CD4-positive, alpha-beta memory T cell (primary cell): ENCODE measurements around the gene FBL. TPM values are rescaled to one million over a fixed set of nuclear protein-coding genes. Genes with fewer than 3 reads are reported as not detected.
"Not testable (repeated sequence)": the region's sequence is repeated elsewhere in the genome, so short reads cannot be mapped to it uniquely, and the experiment has no call there.

Experiments
- CTCF ChIA-PET: fragments of 350-600 bp; sonication (Branson Sonifier 250); formaldehyde crosslinking; loops from one replicate; lab custom pipeline; 2021; ENCODE audit warnings: inconsistent platforms; ENCODE audit not compliant: partially characterized antibody; lab: Charles Lee
- POLR2A ChIA-PET: fragments of 350-600 bp; sonication (Branson Sonifier 250); formaldehyde crosslinking; loops from one replicate; lab custom pipeline; 2021; ENCODE audit not compliant: partially characterized antibody; lab: Charles Lee
- DNase-seq, 5 donors: peaks; one replicate each; pipeline versions ENCODE4 v3.0.0 to v3.0.0-alpha.2; 2020 to 2022; ENCODE audit warnings: mixed read lengths in 1 of 5
- H3K27ac ChIP-seq: one replicate; pipeline ENCODE4 v1.7.0; 2013; ENCODE audit warnings: low read depth, low read length
- H3K27me3 ChIP-seq: 2 replicates; pipeline ENCODE4 v1.7.0; 2013; ENCODE audit warnings: mild to moderate bottlenecking, low read length, moderate library complexity; ENCODE audit not compliant: insufficient read depth
- H3K36me3 ChIP-seq: 2 replicates; pipeline ENCODE4 v1.7.0; 2013; ENCODE audit warnings: mild to moderate bottlenecking, low read length, moderate library complexity; ENCODE audit not compliant: insufficient read depth
- H3K4me1 ChIP-seq: 2 replicates; pipeline ENCODE4 v1.7.0; 2013; ENCODE audit warnings: mild to moderate bottlenecking, low read length, moderate library complexity; ENCODE audit not compliant: insufficient read depth
- H3K4me3 ChIP-seq, 2 donors: one replicate each; pipeline ENCODE4 v1.7.0; 2013; ENCODE audit warnings: low read length in 2 of 2, mild to moderate bottlenecking in 1 of 2
- H3K9me3 ChIP-seq, 2 donors: one replicate each; pipeline ENCODE4 v1.7.0; 2013; ENCODE audit warnings: low read length in 2 of 2, control low read depth in 1 of 2; ENCODE audit not compliant: control insufficient read depth in 1 of 2
- H3K27ac Mint-ChIP-seq, 7 donors: one replicate each; pipeline ENCODE4 v1.8.0; 2020 to 2021; ENCODE audit warnings: mixed read lengths in 7 of 7, mild to moderate bottlenecking in 6 of 7, inconsistent platforms in 3 of 7, moderate library complexity in 3 of 7
- H3K27me3 Mint-ChIP-seq, 2 donors: one replicate each; pipeline ENCODE4 v1.8.0; 2020 to 2021; ENCODE audit warnings: mixed read lengths in 2 of 2
- H3K36me3 Mint-ChIP-seq, 2 donors: one replicate each; pipeline ENCODE4 v1.8.0; 2020 to 2021; ENCODE audit warnings: mixed read lengths in 2 of 2, inconsistent platforms in 1 of 2, mild to moderate bottlenecking in 1 of 2
- H3K4me1 Mint-ChIP-seq, 4 donors: one replicate each; pipeline ENCODE4 v1.8.0; 2020 to 2021; ENCODE audit warnings: mixed read lengths in 4 of 4, mild to moderate bottlenecking in 1 of 4
- H3K4me3 Mint-ChIP-seq, 8 donors: one replicate each; pipeline ENCODE4 v1.8.0; 2020 to 2021; ENCODE audit warnings: mixed read lengths in 8 of 8, mild to moderate bottlenecking in 7 of 8, moderate library complexity in 6 of 8, inconsistent platforms in 3 of 8
- H3K9me3 Mint-ChIP-seq, 8 donors: one replicate each; pipeline ENCODE4 v1.8.0; 2020 to 2021; ENCODE audit warnings: mixed read lengths in 8 of 8, mild to moderate bottlenecking in 5 of 8, inconsistent platforms in 3 of 8, moderate library complexity in 1 of 8
- intact Hi-C: fragments of 100-400 bp; cut with micrococcal nuclease; formaldehyde crosslinking; loops from one replicate; pipeline ENCODE4 v1.15.1; 2023
- polyA plus RNA-seq, 2 donors: library from polyadenylated mRNA; unstranded; fragments of 300-500 nt; fragmentation: Illumina TruSeq; gene quantifications; one replicate each; pipeline ENCODE4 v1.2.3, GENCODE V29; 2021
- total RNA-seq, 2 experiments: library from RNA; stranded (reverse); gene quantifications; one replicate each; pipeline ENCODE4 v1.2.3, GENCODE V29; 2021

The FBL gene
- total and polyA plus RNA-seq, 4 experiments from 2014 or later = 173 to 295 (median 228) TPM

DNA sequence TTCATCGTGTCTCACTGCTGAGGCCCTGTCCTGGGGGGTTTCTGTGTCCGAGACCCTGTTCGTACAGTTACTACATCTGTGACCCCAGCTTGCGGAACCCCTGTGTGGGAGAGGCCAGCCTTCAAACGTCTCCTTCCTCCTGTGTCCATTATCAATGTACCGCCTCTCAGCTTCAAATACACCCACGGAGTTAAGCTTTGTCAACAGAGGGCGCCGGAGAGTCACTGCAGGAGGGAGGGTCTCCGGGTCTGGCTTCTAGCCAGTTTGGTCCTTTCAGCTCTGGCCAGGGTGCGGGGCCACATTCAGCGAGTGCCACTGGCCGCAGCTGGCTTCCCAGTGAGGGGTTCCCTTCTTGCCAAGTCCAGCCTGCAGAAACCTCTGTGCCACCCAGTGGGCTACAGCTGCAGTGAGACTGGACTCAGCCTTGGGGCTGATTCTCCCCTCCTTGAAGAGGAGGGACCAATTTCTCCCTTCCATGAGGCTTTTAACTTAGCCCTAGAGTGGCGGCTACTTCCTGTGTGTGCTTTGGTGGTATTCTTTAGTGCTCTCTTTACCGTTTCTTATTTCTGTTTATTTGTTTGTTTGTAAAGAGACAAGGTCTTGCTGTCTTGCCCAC, 35.4 kb upstream of the FBL start:
- H3K4me3 ChIP-seq, intact Hi-C loops, H3K36me3 Mint-ChIP-seq, CTCF ChIA-PET, H3K27me3 Mint-ChIP-seq, H3K27ac ChIP-seq, H3K9me3 ChIP-seq, H3K27me3 ChIP-seq, H3K27ac Mint-ChIP-seq, H3K36me3 ChIP-seq, H3K4me1 ChIP-seq, H3K4me3 Mint-ChIP-seq, H3K9me3 Mint-ChIP-seq, H3K4me1 Mint-ChIP-seq: not testable (repeated sequence)
- POLR2A ChIA-PET = interaction anchor here (1.1 kb wide), 1 partner anchor 89 kb away, joined by 4 read pairs; the partner anchor contains the start of gene PSMC4
- DNase-seq = peak in 2 of 5 donors; percentile 19 to 35

GRCh38 chr19:39880241-39880640, 34.1 kb upstream of the FBL start:
- H3K27ac ChIP-seq, H3K9me3 ChIP-seq, DNase-seq, H3K4me1 Mint-ChIP-seq, H3K36me3 ChIP-seq, intact Hi-C loops, POLR2A ChIA-PET, CTCF ChIA-PET, H3K27me3 ChIP-seq, H3K36me3 Mint-ChIP-seq, H3K9me3 Mint-ChIP-seq, H3K4me3 ChIP-seq, H3K4me1 ChIP-seq, H3K27me3 Mint-ChIP-seq, H3K27ac Mint-ChIP-seq, H3K4me3 Mint-ChIP-seq: not testable (repeated sequence)

- DNase-seq, H3K4me3 Mint-ChIP-seq, intact Hi-C loops, H3K27ac Mint-ChIP-seq, H3K4me1 Mint-ChIP-seq, H3K4me3 ChIP-seq, H3K9me3 Mint-ChIP-seq, POLR2A ChIA-PET, H3K9me3 ChIP-seq, H3K36me3 Mint-ChIP-seq, H3K27me3 Mint-ChIP-seq, H3K27me3 ChIP-seq, CTCF ChIA-PET, H3K36me3 ChIP-seq, H3K4me1 ChIP-seq, H3K27ac ChIP-seq: not testable (repeated sequence)
Observed at GRCh38 chr19:39879796-39880195, 33.6 kb upstream of the FBL start.

- POLR2A ChIA-PET, H3K4me3 Mint-ChIP-seq, H3K27ac ChIP-seq, H3K27ac Mint-ChIP-seq, H3K27me3 ChIP-seq, intact Hi-C loops, DNase-seq, H3K4me1 ChIP-seq, H3K9me3 ChIP-seq, H3K36me3 ChIP-seq, H3K4me3 ChIP-seq, H3K4me1 Mint-ChIP-seq, CTCF ChIA-PET, H3K27me3 Mint-ChIP-seq, H3K36me3 Mint-ChIP-seq, H3K9me3 Mint-ChIP-seq: not testable (repeated sequence)
Observed at GRCh38 chr19:39878866-39879265, 32.7 kb upstream of the FBL start.

DNA sequence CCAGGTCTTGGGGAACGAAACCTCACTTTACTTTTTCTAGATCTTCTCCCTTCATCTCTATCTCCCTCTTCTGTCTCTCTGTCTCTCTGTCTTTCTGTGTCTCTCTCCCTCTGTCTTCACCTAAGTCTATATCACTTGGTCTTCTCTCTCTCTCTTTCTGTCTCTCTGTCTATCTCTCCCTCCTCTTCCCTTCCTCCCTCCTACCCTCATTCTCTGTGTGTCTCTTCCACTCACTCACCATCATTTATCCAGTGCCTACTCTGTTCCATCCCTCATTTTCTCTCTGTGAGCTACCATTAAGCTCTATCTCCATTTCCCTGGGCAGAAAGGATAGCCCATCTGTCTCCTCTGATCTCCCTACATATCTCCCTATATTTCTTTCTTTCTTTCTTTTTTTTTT, 32.2 kb upstream of the FBL start:
- CTCF ChIA-PET = no interaction called here
- Mint-ChIP-seq H3K27me3 (no peaks in the 10 kb centered on the region), H3K36me3 (peaks cover 5% of the 10 kb centered on the region in 2 donors), H3K9me3 (no peaks in the 10 kb centered on the region), H3K4me3 (peak overlapping the region in 1 of 8 donors; percentile 15), H3K4me1 (peaks cover 0 to 2% (median 0%) of the 10 kb centered on the region in 4 donors), H3K27ac (peak overlapping the region in 2 of 7 donors; percentile 19 to 22)
- Histone ChIP-seq H3K36me3 (no peaks in the 10 kb centered on the region), H3K27ac (no peak overlapping the region), H3K9me3 (no peaks in the 10 kb centered on the region), H3K4me1 (no peaks in the 10 kb centered on the region), H3K4me3 (no peak overlapping the region), H3K27me3 (no peaks in the 10 kb centered on the region)
- POLR2A ChIA-PET = no interaction called here
- DNase-seq = no peak
- intact Hi-C loops = no loop called here

DNA sequence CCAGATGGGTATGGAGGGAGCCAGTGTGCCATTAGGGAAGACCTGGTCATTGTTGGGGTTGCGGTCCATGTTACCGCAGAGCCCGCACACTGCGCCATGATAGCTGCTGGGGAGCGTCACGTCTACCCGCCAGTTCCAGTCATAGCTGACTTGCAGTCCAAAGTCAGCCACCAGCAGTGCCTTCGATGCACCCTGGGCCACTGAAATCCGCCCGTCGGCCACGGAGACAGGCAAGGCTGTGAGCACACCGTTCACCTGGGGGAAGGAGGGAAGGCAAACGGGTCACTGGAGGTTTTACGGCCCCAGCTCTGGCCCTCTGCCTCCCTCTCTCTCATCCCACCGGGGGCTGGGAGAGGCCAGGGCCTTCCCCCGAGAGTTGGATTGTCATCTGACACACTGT, 31.8 kb upstream of the FBL start:
- H3K4me1 ChIP-seq, H3K36me3 ChIP-seq, DNase-seq, H3K4me3 Mint-ChIP-seq, H3K4me1 Mint-ChIP-seq, intact Hi-C loops, H3K9me3 Mint-ChIP-seq, CTCF ChIA-PET, H3K36me3 Mint-ChIP-seq, H3K9me3 ChIP-seq, H3K27me3 ChIP-seq, H3K27me3 Mint-ChIP-seq, H3K27ac Mint-ChIP-seq, POLR2A ChIA-PET, H3K27ac ChIP-seq, H3K4me3 ChIP-seq: not testable (repeated sequence)

DNA sequence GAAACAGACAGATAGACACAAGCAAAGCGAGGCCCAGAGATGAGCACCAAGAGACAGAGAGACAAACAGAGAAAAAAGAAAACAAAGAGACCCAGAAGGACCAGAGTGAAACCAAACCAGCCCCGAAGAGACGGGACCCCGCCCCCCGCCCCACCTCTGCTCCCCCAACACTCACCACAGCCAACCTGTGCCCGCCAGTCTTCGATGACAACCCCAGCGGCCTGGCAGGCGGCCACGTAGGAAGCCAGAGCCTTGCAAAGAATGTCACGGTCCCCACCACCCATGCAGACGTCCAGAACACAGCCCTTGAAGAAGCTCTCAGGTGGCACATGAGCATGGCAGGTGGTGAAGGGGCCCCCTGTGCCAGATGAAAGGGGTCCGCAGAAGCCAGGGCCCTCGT, 31.3 kb upstream of the FBL start:
- CTCF ChIA-PET, H3K27me3 Mint-ChIP-seq, H3K4me3 ChIP-seq, H3K36me3 Mint-ChIP-seq, H3K9me3 ChIP-seq, DNase-seq, POLR2A ChIA-PET, H3K27ac ChIP-seq, H3K36me3 ChIP-seq, H3K4me1 ChIP-seq, H3K9me3 Mint-ChIP-seq, intact Hi-C loops, H3K27me3 ChIP-seq, H3K4me3 Mint-ChIP-seq, H3K4me1 Mint-ChIP-seq: not testable (repeated sequence)
- peak overlapping the region in 1 of 7 donors; percentile 42 for H3K27ac Mint-ChIP-seq

GRCh38 chr19:39876486-39876885, 30.3 kb upstream of the FBL start:
- H3K36me3 Mint-ChIP-seq, H3K27ac Mint-ChIP-seq, H3K36me3 ChIP-seq, DNase-seq, H3K4me3 Mint-ChIP-seq, H3K4me1 Mint-ChIP-seq, CTCF ChIA-PET, H3K4me1 ChIP-seq, POLR2A ChIA-PET, intact Hi-C loops, H3K27me3 Mint-ChIP-seq, H3K9me3 ChIP-seq, H3K27ac ChIP-seq, H3K9me3 Mint-ChIP-seq, H3K4me3 ChIP-seq, H3K27me3 ChIP-seq: not testable (repeated sequence)
